ENCODE data around the gene PLAAT4.

DNA sequence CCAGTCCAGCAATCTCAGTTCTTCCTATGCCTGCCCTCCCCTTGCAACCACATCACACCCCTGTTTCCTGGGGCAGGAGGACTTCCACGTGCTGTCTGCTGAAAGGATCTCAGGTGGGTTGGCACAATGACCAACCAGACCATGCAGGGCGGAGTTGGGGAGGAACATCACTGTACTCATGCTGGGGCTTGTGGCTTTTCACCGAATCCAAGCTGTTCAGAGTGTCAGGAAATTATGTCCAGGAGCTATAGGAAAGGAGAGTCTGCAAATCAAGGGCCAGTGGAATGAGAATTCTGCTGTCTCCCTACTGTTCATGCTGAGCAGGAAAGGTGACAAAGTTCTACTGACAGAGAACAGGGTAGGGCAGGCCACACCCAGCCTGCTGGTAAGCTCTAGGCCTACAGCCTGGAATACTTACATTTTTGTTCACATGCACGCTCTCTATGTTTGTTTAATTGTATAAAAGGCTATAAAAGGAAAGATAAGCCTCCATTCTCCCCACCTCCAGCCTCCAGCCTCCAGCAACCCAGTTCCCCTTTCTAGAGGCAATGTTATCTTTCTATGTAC is 28.3 kb downstream of the PLAAT4 start:
- TF ChIP-seq POLR2A (IDR thresholded peaks at IDR 0.05; ENCODE audit: extremely low read depth, insufficient read length): no peak
- TF ChIP-seq, protein P1, sequence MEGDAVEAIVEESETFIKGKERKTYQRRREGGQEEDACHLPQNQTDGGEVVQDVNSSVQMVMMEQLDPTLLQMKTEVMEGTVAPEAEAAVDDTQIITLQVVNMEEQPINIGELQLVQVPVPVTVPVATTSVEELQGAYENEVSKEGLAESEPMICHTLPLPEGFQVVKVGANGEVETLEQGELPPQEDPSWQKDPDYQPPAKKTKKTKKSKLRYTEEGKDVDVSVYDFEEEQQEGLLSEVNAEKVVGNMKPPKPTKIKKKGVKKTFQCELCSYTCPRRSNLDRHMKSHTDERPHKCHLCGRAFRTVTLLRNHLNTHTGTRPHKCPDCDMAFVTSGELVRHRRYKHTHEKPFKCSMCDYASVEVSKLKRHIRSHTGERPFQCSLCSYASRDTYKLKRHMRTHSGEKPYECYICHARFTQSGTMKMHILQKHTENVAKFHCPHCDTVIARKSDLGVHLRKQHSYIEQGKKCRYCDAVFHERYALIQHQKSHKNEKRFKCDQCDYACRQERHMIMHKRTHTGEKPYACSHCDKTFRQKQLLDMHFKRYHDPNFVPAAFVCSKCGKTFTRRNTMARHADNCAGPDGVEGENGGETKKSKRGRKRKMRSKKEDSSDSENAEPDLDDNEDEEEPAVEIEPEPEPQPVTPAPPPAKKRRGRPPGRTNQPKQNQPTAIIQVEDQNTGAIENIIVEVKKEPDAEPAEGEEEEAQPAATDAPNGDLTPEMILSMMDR (IDR thresholded peaks at IDR 0.05; ENCODE audit: low read depth, low read length): no peak
- TF ChIP-seq MAX (IDR thresholded peaks at IDR 0.05; ENCODE audit: low read depth, low read length): no peak
